ENCODE measurements around the gene MRPL20. TPM values are rescaled to one million over a fixed set of nuclear protein-coding genes. Genes with fewer than 3 reads are reported as not detected.

MRPL20 gene
- total RNA-seq, 2 donors from 2014 or later = 160 to 218 TPM

GRCh38 chr1:1401457-1402010 is 5.6 kb downstream of the MRPL20 start:
- DNase-seq (ENCODE audit: low spot score) = no peak
- Histone ChIP-seq H3K9me3 (no peaks in the 10 kb centered on the region), H3K27me3 (no peaks in the 10 kb centered on the region), H3K27ac (no peak overlapping the region), H3K4me3 (no peak overlapping the region), H3K4me1 (peaks cover 0 to 47% of the 10 kb centered on the region in 2 donors), H3K36me3 (peaks cover 62% of the 10 kb centered on the region)
- TF ChIP-seq CTCF (IDR thresholded peaks at IDR 0.05) = no peak

- TF ChIP-seq CTCF (IDR thresholded peaks at IDR 0.05) = no peak
- DNase-seq (ENCODE audit: low spot score) = no peak
- Histone ChIP-seq H3K27ac (no peak overlapping the region), H3K36me3 (peaks cover 65% of the 10 kb centered on the region), H3K27me3 (no peaks in the 10 kb centered on the region), H3K4me1 (peaks cover 0 to 40% of the 10 kb centered on the region in 2 donors), H3K9me3 (no peaks in the 10 kb centered on the region), H3K4me3 (peak overlapping the region in 1 of 2 donors; percentile 99)
Measured at GRCh38 chr1:1400576-1401456, 6.3 kb downstream of the MRPL20 start.

GRCh38 chr1:1399872-1400575 is 7.1 kb downstream of the MRPL20 start:
- TF ChIP-seq CTCF (IDR thresholded peaks at IDR 0.05) = no peak
- H3K4me1 ChIP-seq = peaks cover 0 to 32% of the 10 kb centered on the region in 2 donors

GRCh38 chr1:1399187-1399871 is 7.8 kb downstream of the MRPL20 start, which contains the start of gene CCNL2:
Gene CCNL2, minus strand, starts transcription at chr1:1399335. Its CDS starts 29 bp downstream, at chr1:1399306.
- Histone ChIP-seq H3K27ac (peak within 1 kb of the TSS; percentile 84 to 88), H3K4me1 (peaks cover 0 to 32% of the 10 kb centered on the region in 2 donors), H3K36me3 (peaks cover 64% of the 10 kb centered on the region), H3K9me3 (no peaks in the 10 kb centered on the region), H3K27me3 (no peaks in the 10 kb centered on the region), H3K4me3 (peak within 1 kb of the TSS; percentile 95 to 99)
- TF ChIP-seq CTCF (IDR thresholded peaks at IDR 0.05) = peak; percentile 57 to 72
- peak; percentile 99 for DNase-seq (ENCODE audit: low spot score)

More at GRCh38 chr1:1399872-1400575, 7.1 kb downstream of the MRPL20 start:
- H3K27me3 ChIP-seq = no peaks in the 10 kb centered on the region
- H3K4me3 ChIP-seq = peak overlapping the region; percentile 95 to 99
- H3K9me3 ChIP-seq = no peaks in the 10 kb centered on the region
- H3K36me3 ChIP-seq = peaks cover 64% of the 10 kb centered on the region
- DNase-seq (ENCODE audit: low spot score) = no peak
- peak overlapping the region; percentile 84 to 88 for H3K27ac ChIP-seq

- Histone ChIP-seq H3K27me3 (no peaks in the 10 kb centered on the region), H3K4me1 (peaks cover 0 to 32% of the 10 kb centered on the region in 2 donors)
Measured at GRCh38 chr1:1398677-1399186, 8.4 kb downstream of the MRPL20 start.

More at GRCh38 chr1:1398677-1399186, 8.4 kb downstream of the MRPL20 start:
- TF ChIP-seq CTCF (IDR thresholded peaks at IDR 0.05) = no peak
- Histone ChIP-seq H3K27ac (peak overlapping the region; percentile 84 to 88), H3K9me3 (no peaks in the 10 kb centered on the region), H3K4me3 (peak overlapping the region; percentile 95 to 99), H3K36me3 (peaks cover 64% of the 10 kb centered on the region)
- no peak for DNase-seq (ENCODE audit: low spot score)

Data from right atrium auricular region (tissue), 2 donors.